Ovary (tissue), 9 donors: ENCODE measurements around the gene BACH1. TPM values are rescaled to one million over a fixed set of nuclear protein-coding genes. Genes with fewer than 3 reads are reported as not detected.

Source experiments
- DNase-seq, 5 donors: peaks; one replicate each; pipeline ENCODE4 v3.0.0-alpha.2; 2019 to 2020
- H3K27ac ChIP-seq, 2 donors: fragments of 200-600 bp; one replicate each; pipeline versions ENCODE4 v1.5.1 to v1.8.0; 2019 to 2022
- H3K27me3 ChIP-seq: fragments of 200-600 bp; one replicate; pipeline ENCODE4 v1.8.0; 2022
- H3K36me3 ChIP-seq: fragments of 200-600 bp; sonication (generic); one replicate; pipeline ENCODE4 v1.5.1; 2019
- H3K4me1 ChIP-seq: one replicate; pipeline ENCODE4 v1.8.1; 2013; ENCODE audit warnings: mild to moderate bottlenecking, moderate library complexity; ENCODE audit not compliant: insufficient read depth
- H3K4me3 ChIP-seq: fragments of 200-600 bp; sonication (generic); one replicate; pipeline ENCODE4 v1.5.1; 2017
- H3K9me3 ChIP-seq, 2 donors: fragments of 200-600 bp in 1 of 2; sonication (generic) in 1 of 2; one replicate each; pipeline versions ENCODE4 v1.5.1 to v1.8.1; 2013 to 2019; ENCODE audit warnings: mild to moderate bottlenecking in 1 of 2, moderate library complexity in 1 of 2
- EP300 ChIP-seq: sonication (generic); formaldehyde crosslinking; IDR thresholded peaks from one replicate; pipeline ENCODE4 v1.6.1; 2017; ENCODE audit warnings: antibody characterized with exemption
- POLR2A ChIP-seq: fragments of 450-650 bp; IDR thresholded peaks from one replicate; pipeline ENCODE4 v1.6.1; 2017; ENCODE audit warnings: antibody characterized with exemption, mild to moderate bottlenecking, moderate library complexity
- WGBS, 3 donors: extraction: QIAGEN DNeasy Blood & Tissue Kit in 1 of 3; methylation state at CpG; one replicate each; pipeline versions ENCODE4 v1.1.5 to v1.1.7; 2013 to 2017; 5-methylcytosine and 5-hydroxymethylcytosine counted together
- intact Hi-C, 4 donors: fragments of 100-400 bp; cut with DNase I; formaldehyde crosslinking; loops; one replicate each; pipeline versions ENCODE4 v1.11.0 to v1.15.1; 2022 to 2023
- polyA plus RNA-seq, 2 donors: library from polyadenylated mRNA; stranded (reverse); fragments of 200-250 nt in 1 of 2; fragments of 350-450 nt in 1 of 2; fragmentation: Illumina TruSeq in 1 of 2; extraction: RNeasy Lipid Tissue Mini Kit (QIAGEN cat#74804) in 1 of 2; gene quantifications; one replicate each; pipeline ENCODE4 v1.2.3, GENCODE V29; 2013 to 2014
- total RNA-seq, 7 donors: library from RNA; depleted of rRNA in 2 of 7; stranded (reverse); fragments of >200 nt in 2 of 7; fragmentation: NEBNext Ultra II Directional in 3 of 7; extraction: Animal tissue kit (Norgen Biotek cat#: 25700) in 3 of 7; gene quantifications; one replicate each; pipeline versions ENCODE4 v1.1.0 to v1.2.4, GENCODE V29; 2016 to 2023
- TF ChIP-seq, protein P1 (sequence below), 3 donors: fragments of 450-650 bp in 2 of 3; fragments of 200-600 bp in 1 of 3; IDR thresholded peaks; one replicate each; pipeline versions ENCODE4 v1.5.1 to v1.8.0; 2016 to 2022; ENCODE audit warnings: antibody characterized with exemption in 3 of 3, mild to moderate bottlenecking in 1 of 3
- donor health status: DM: no; HTN: no; CAD: no; lungs with moderate emphysema.
- donor health status: DM: no; HTN: no; CAD: no.
- donor health status: Bipolar disorder and iron deficiency.
- donor health status: DM: yes; HTN: yes; CAD: no.
- donor health status: DM: no; HTN: no; CAD: no.
- donor health status: DM: yes; HTN: yes; CAD: no.

The BACH1 gene
- total and polyA plus RNA-seq, 9 donors, result 11.4 to 77.0 (median 52.3) TPM

- Histone ChIP-seq H3K4me1 (peaks cover 2% of the 10 kb centered on the region), H3K9me3 (no peaks in the 10 kb centered on the region), H3K36me3 (no peaks in the 10 kb centered on the region), H3K4me3 (no peak overlapping the region), H3K27ac (no peak overlapping the region), H3K27me3 (no peaks in the 10 kb centered on the region)
- intact Hi-C loops, result no loop called here
- WGBS, 3 donors, result 78 to 86% (median 84%) methylated on average over 7 of the region's 7 CpGs
- TF ChIP-seq POLR2A (no peak), EP300 (no peak)
- TF ChIP-seq, protein P1, sequence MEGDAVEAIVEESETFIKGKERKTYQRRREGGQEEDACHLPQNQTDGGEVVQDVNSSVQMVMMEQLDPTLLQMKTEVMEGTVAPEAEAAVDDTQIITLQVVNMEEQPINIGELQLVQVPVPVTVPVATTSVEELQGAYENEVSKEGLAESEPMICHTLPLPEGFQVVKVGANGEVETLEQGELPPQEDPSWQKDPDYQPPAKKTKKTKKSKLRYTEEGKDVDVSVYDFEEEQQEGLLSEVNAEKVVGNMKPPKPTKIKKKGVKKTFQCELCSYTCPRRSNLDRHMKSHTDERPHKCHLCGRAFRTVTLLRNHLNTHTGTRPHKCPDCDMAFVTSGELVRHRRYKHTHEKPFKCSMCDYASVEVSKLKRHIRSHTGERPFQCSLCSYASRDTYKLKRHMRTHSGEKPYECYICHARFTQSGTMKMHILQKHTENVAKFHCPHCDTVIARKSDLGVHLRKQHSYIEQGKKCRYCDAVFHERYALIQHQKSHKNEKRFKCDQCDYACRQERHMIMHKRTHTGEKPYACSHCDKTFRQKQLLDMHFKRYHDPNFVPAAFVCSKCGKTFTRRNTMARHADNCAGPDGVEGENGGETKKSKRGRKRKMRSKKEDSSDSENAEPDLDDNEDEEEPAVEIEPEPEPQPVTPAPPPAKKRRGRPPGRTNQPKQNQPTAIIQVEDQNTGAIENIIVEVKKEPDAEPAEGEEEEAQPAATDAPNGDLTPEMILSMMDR (IDR thresholded peaks at IDR 0.05), result no peak
- DNase-seq, result no peak
Observed at GRCh38 chr21:29256126-29256910, 42.4 kb upstream of the BACH1 start.

- 96 to 98% (median 97%) methylated on average over 2 of the region's 2 CpGs for WGBS, 3 donors
- peaks cover 2% of the 10 kb centered on the region for H3K4me1 ChIP-seq
- no peak for TF ChIP-seq EP300
- no peak for TF ChIP-seq POLR2A
- TF ChIP-seq, protein P1 (IDR thresholded peaks at IDR 0.05), result no peak
- no peaks in the 10 kb centered on the region for H3K27me3 ChIP-seq
- DNase-seq, result no peak
- no peak overlapping the region for H3K27ac ChIP-seq
- no peaks in the 10 kb centered on the region for H3K9me3 ChIP-seq
- no peaks in the 10 kb centered on the region for H3K36me3 ChIP-seq
- H3K4me3 ChIP-seq, result no peak overlapping the region
- intact Hi-C loops, result no loop called here
Observed at GRCh38 chr21:29257701-29258100, 41.0 kb upstream of the BACH1 start.

DNA sequence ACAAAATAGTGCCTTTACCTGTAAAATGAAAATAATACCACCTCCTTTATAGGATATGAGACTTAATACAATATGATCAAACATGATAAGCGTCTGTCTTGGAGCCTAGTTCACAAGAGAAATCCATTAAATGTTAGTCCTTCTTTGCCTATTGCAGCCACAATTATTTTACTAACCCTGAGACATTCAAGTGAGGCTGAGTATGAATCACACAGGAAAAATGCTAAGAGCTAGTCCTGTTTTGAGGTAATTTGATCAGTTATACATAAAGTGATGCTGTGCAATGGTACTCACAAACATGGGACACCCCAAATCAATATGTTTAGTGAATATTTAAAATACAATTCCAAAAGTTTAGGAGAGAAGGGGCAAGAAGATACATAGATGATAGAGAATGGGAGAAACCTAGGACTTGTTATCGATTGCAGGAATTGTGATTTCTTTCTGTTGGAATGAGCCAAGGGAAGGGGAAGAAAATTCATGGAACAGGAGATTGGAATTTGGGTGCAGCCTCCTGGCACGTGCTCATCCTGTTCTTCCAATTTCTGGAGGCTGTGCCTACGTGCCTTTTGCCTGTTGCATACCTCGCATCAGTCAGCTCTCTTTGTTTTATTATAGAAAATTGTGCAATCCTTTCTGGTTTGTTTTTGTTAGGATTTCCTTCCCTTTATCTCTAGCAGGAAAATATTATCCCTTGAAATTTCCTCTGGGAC is 39.9 kb upstream of the BACH1 start:
- H3K4me3 ChIP-seq, result no peak overlapping the region

DNA sequence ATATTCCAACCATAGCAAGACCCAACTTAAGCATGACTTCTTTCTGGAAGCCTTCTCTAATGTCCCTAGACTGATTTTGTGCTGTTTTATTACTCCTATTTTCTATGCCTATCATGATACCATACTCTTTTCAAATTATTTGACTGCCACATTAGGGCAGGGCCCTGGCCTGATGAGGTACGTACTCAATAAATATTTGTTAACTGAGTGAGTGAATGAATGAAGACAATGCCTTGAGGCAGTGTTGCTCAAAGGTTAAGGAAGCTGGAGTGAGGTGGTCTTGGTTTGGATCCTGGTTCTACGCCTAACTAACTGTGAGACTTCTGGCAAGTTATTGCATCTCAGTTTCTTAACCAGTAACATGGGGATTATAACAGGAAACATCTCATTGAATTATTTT is 38.3 kb upstream of the BACH1 start:
- DNase-seq, result no peak
- Histone ChIP-seq H3K4me3 (no peak overlapping the region), H3K4me1 (peaks cover 2% of the 10 kb centered on the region), H3K27ac (no peak overlapping the region), H3K36me3 (no peaks in the 10 kb centered on the region), H3K27me3 (no peaks in the 10 kb centered on the region), H3K9me3 (no peaks in the 10 kb centered on the region)
- intact Hi-C loops, result no loop called here
- TF ChIP-seq, protein P1 (IDR thresholded peaks at IDR 0.05), result no peak
- TF ChIP-seq EP300, result no peak
- no peak for TF ChIP-seq POLR2A
- 95 to 99% (median 96%) methylated on average over 2 of the region's 2 CpGs for WGBS, 3 donors

More for the DNA sequence above, 39.9 kb upstream of the BACH1 start:
- DNase-seq, result no peak
- 12 to 21% (median 13%) methylated on average over 5 of the region's 5 CpGs for WGBS, 3 donors
- Histone ChIP-seq H3K27ac (no peak overlapping the region), H3K9me3 (no peaks in the 10 kb centered on the region), H3K36me3 (no peaks in the 10 kb centered on the region), H3K27me3 (no peaks in the 10 kb centered on the region), H3K4me1 (peaks cover 2% of the 10 kb centered on the region)
- TF ChIP-seq POLR2A, result no peak
- TF ChIP-seq, protein P1 (IDR thresholded peaks at IDR 0.05), result no peak
- TF ChIP-seq EP300, result no peak
- intact Hi-C loops, result no loop called here
